Measurements from ENCODE around the gene CATSPERB. TPM values are rescaled to one million over a fixed set of nuclear protein-coding genes. Genes with fewer than 3 reads are reported as not detected.

Gene CATSPERB
- total and polyA plus RNA-seq, 3 experiments from 2014 or later, result 0.20 to 1.2 (median 1.1) TPM

- Histone ChIP-seq H3K4me1 (ENCODE audit: insufficient read depth, low read length) (no peaks in the 10 kb centered on the region), H3K27ac (ENCODE audit: low read depth, low read length) (no peak overlapping the region), H3K9me3 (ENCODE audit: low read length) (no peaks in the 10 kb centered on the region), H3K4me3 (ENCODE audit: low read length) (no peak overlapping the region), H3K27me3 (ENCODE audit: insufficient read depth, low read length, poor library complexity, severe bottlenecking) (no peaks in the 10 kb centered on the region), H3K36me3 (ENCODE audit: insufficient read depth, low read length) (no peaks in the 10 kb centered on the region)
- ChIA-PET CTCF (no interaction called here), POLR2A (no interaction called here)
- H3K4me1 Mint-ChIP-seq, result no peaks in the 10 kb centered on the region
- no peak overlapping the region for H3K4me3 Mint-ChIP-seq
- H3K36me3 Mint-ChIP-seq, result peaks cover 0 to 14% (median 2%) of the 10 kb centered on the region in 3 donors
- DNase-seq, result no peak
- no peaks in the 10 kb centered on the region for H3K27me3 Mint-ChIP-seq
- H3K27ac Mint-ChIP-seq, result no peak overlapping the region
- H3K9me3 Mint-ChIP-seq, result no peaks in the 10 kb centered on the region
These were observed 71.1 kb downstream of the CATSPERB start for GRCh38 chr14:91660790-91661189.

GRCh38 chr14:91654836-91655235, 77.0 kb downstream of the CATSPERB start:
- Mint-ChIP-seq H3K9me3 (no peaks in the 10 kb centered on the region), H3K4me3 (no peak overlapping the region), H3K27me3 (peaks cover 0 to 4% of the 10 kb centered on the region in 2 donors), H3K4me1 (no peaks in the 10 kb centered on the region), H3K27ac (no peak overlapping the region), H3K36me3 (peaks cover 0 to 23% (median 4%) of the 10 kb centered on the region in 3 donors)
- POLR2A ChIA-PET, result no interaction called here
- Histone ChIP-seq H3K27me3 (ENCODE audit: insufficient read depth, low read length, poor library complexity, severe bottlenecking) (no peaks in the 10 kb centered on the region), H3K9me3 (ENCODE audit: low read length) (no peaks in the 10 kb centered on the region), H3K36me3 (ENCODE audit: insufficient read depth, low read length) (no peaks in the 10 kb centered on the region), H3K4me1 (ENCODE audit: insufficient read depth, low read length) (no peaks in the 10 kb centered on the region), H3K4me3 (ENCODE audit: low read length) (no peak overlapping the region), H3K27ac (ENCODE audit: low read depth, low read length) (no peak overlapping the region)
- no peak for DNase-seq
- CTCF ChIA-PET, result interaction anchor here (1.4 kb wide), 1 partner anchor 342 kb away, joined by 3 read pairs; no protein-coding TSS in a partner anchor

- Histone ChIP-seq H3K4me1 (ENCODE audit: insufficient read depth, low read length) (no peaks in the 10 kb centered on the region), H3K4me3 (ENCODE audit: low read length) (no peak overlapping the region), H3K27me3 (ENCODE audit: insufficient read depth, low read length, poor library complexity, severe bottlenecking) (no peaks in the 10 kb centered on the region), H3K9me3 (ENCODE audit: low read length) (no peaks in the 10 kb centered on the region), H3K27ac (ENCODE audit: low read depth, low read length) (no peak overlapping the region), H3K36me3 (ENCODE audit: insufficient read depth, low read length) (no peaks in the 10 kb centered on the region)
- Mint-ChIP-seq H3K27ac (no peak overlapping the region), H3K27me3 (peaks cover 3 to 4% of the 10 kb centered on the region in 2 donors), H3K9me3 (no peaks in the 10 kb centered on the region), H3K4me3 (no peak overlapping the region), H3K36me3 (peaks cover 0 to 23% (median 4%) of the 10 kb centered on the region in 3 donors), H3K4me1 (no peaks in the 10 kb centered on the region)
- ChIA-PET POLR2A (no interaction called here), CTCF (interaction anchor here (1.4 kb wide), 1 partner anchor 343 kb away, joined by 3 read pairs; no protein-coding TSS in a partner anchor)
- no peak for DNase-seq
These were observed 78.4 kb downstream of the CATSPERB start for GRCh38 chr14:91653451-91653850.

- no peak overlapping the region for H3K27ac Mint-ChIP-seq
- peaks cover 3 to 4% of the 10 kb centered on the region in 2 donors for H3K27me3 Mint-ChIP-seq
- Histone ChIP-seq H3K27me3 (ENCODE audit: insufficient read depth, low read length, poor library complexity, severe bottlenecking) (no peaks in the 10 kb centered on the region), H3K9me3 (ENCODE audit: low read length) (no peaks in the 10 kb centered on the region), H3K36me3 (ENCODE audit: insufficient read depth, low read length) (no peaks in the 10 kb centered on the region), H3K27ac (ENCODE audit: low read depth, low read length) (no peak overlapping the region), H3K4me1 (ENCODE audit: insufficient read depth, low read length) (no peaks in the 10 kb centered on the region), H3K4me3 (ENCODE audit: low read length) (no peak overlapping the region)
- ChIA-PET POLR2A (no interaction called here), CTCF (interaction anchor here (1.6 kb wide), 1 partner anchor 262 kb away, joined by 8 read pairs; no protein-coding TSS in a partner anchor)
- peaks cover 0 to 8% (median 0%) of the 10 kb centered on the region in 3 donors for H3K4me1 Mint-ChIP-seq
- peak in 2 of 5 donors; percentile 18 to 26 for DNase-seq
- peaks cover 0 to 6% (median 4%) of the 10 kb centered on the region in 5 donors for H3K9me3 Mint-ChIP-seq
- peaks cover 0 to 16% (median 5%) of the 10 kb centered on the region in 3 donors for H3K36me3 Mint-ChIP-seq
- no peak overlapping the region for H3K4me3 Mint-ChIP-seq
These were observed 82.0 kb downstream of the CATSPERB start for GRCh38 chr14:91649930-91650329.

GRCh38 chr14:91647856-91648255, 84.0 kb downstream of the CATSPERB start:
- POLR2A ChIA-PET, result no interaction called here
- H3K36me3 ChIP-seq (ENCODE audit: insufficient read depth, low read length), result no peaks in the 10 kb centered on the region
- no peak for DNase-seq
- H3K4me1 ChIP-seq (ENCODE audit: insufficient read depth, low read length), result no peaks in the 10 kb centered on the region
- H3K27me3 Mint-ChIP-seq, result peaks cover 3 to 4% of the 10 kb centered on the region in 2 donors
- H3K9me3 Mint-ChIP-seq, result peaks cover 0 to 6% (median 4%) of the 10 kb centered on the region in 5 donors
- no peak overlapping the region for H3K4me3 ChIP-seq (ENCODE audit: low read length)
- H3K27ac ChIP-seq (ENCODE audit: low read depth, low read length), result no peak overlapping the region
- peaks cover 0 to 10% (median 3%) of the 10 kb centered on the region in 3 donors for H3K36me3 Mint-ChIP-seq
- no peak overlapping the region for H3K27ac Mint-ChIP-seq
- H3K4me3 Mint-ChIP-seq, result no peak overlapping the region
- no peaks in the 10 kb centered on the region for H3K9me3 ChIP-seq (ENCODE audit: low read length)
- H3K4me1 Mint-ChIP-seq, result peaks cover 0 to 8% (median 0%) of the 10 kb centered on the region in 3 donors
- no peaks in the 10 kb centered on the region for H3K27me3 ChIP-seq (ENCODE audit: insufficient read depth, low read length, poor library complexity, severe bottlenecking)
- CTCF ChIA-PET, result interaction anchor here (0.6 kb wide), 1 partner anchor 244 kb away, joined by 3 read pairs; no protein-coding TSS in a partner anchor

- H3K4me3 Mint-ChIP-seq, result no peak overlapping the region
- H3K9me3 Mint-ChIP-seq, result no peaks in the 10 kb centered on the region
- ChIA-PET CTCF (no interaction called here), POLR2A (no interaction called here)
- no peaks in the 10 kb centered on the region for H3K36me3 ChIP-seq (ENCODE audit: insufficient read depth, low read length)
- no peak overlapping the region for H3K4me3 ChIP-seq (ENCODE audit: low read length)
- no peaks in the 10 kb centered on the region for H3K27me3 ChIP-seq (ENCODE audit: insufficient read depth, low read length, poor library complexity, severe bottlenecking)
- H3K27me3 Mint-ChIP-seq, result no peaks in the 10 kb centered on the region
- peak overlapping the region in 1 of 8 donors; percentile 18 for H3K27ac Mint-ChIP-seq
- no peak for DNase-seq
- no peak overlapping the region for H3K27ac ChIP-seq (ENCODE audit: low read depth, low read length)
- peaks cover 0 to 4% (median 2%) of the 10 kb centered on the region in 3 donors for H3K36me3 Mint-ChIP-seq
- no peaks in the 10 kb centered on the region for H3K9me3 ChIP-seq (ENCODE audit: low read length)
- H3K4me1 ChIP-seq (ENCODE audit: insufficient read depth, low read length), result no peaks in the 10 kb centered on the region
- no peaks in the 10 kb centered on the region for H3K4me1 Mint-ChIP-seq
These were observed 95.3 kb downstream of the CATSPERB start for GRCh38 chr14:91636604-91637003.

- DNase-seq, result no peak
- no peaks in the 10 kb centered on the region for H3K9me3 ChIP-seq (ENCODE audit: low read length)
- H3K4me3 Mint-ChIP-seq, result no peak overlapping the region
- ChIA-PET CTCF (interaction anchor here (1.5 kb wide), 1 partner anchor 287 kb away, joined by 3 read pairs; no protein-coding TSS in a partner anchor), POLR2A (no interaction called here)
- H3K27ac ChIP-seq (ENCODE audit: low read depth, low read length), result no peak overlapping the region
- H3K36me3 Mint-ChIP-seq, result peaks cover 0 to 7% (median 0%) of the 10 kb centered on the region in 3 donors
- H3K27me3 Mint-ChIP-seq, result peaks cover 5 to 10% of the 10 kb centered on the region in 2 donors
- H3K36me3 ChIP-seq (ENCODE audit: insufficient read depth, low read length), result no peaks in the 10 kb centered on the region
- H3K9me3 Mint-ChIP-seq, result no peaks in the 10 kb centered on the region
- H3K4me1 Mint-ChIP-seq, result no peaks in the 10 kb centered on the region
- no peaks in the 10 kb centered on the region for H3K4me1 ChIP-seq (ENCODE audit: insufficient read depth, low read length)
- no peak overlapping the region for H3K4me3 ChIP-seq (ENCODE audit: low read length)
- no peaks in the 10 kb centered on the region for H3K27me3 ChIP-seq (ENCODE audit: insufficient read depth, low read length, poor library complexity, severe bottlenecking)
- H3K27ac Mint-ChIP-seq, result no peak overlapping the region
These were observed 107.1 kb downstream of the CATSPERB start for GRCh38 chr14:91624757-91625156.

- DNase-seq, result no peak
- Mint-ChIP-seq H3K4me1 (no peaks in the 10 kb centered on the region), H3K27me3 (no peaks in the 10 kb centered on the region), H3K27ac (no peak overlapping the region), H3K36me3 (no peaks in the 10 kb centered on the region), H3K9me3 (no peaks in the 10 kb centered on the region), H3K4me3 (no peak overlapping the region)
- no peak overlapping the region for H3K4me3 ChIP-seq (ENCODE audit: low read length)
- CTCF ChIA-PET, result no interaction called here
- H3K9me3 ChIP-seq (ENCODE audit: low read length), result no peaks in the 10 kb centered on the region
- H3K4me1 ChIP-seq (ENCODE audit: insufficient read depth, low read length), result no peaks in the 10 kb centered on the region
- H3K36me3 ChIP-seq (ENCODE audit: insufficient read depth, low read length), result no peaks in the 10 kb centered on the region
- no peaks in the 10 kb centered on the region for H3K27me3 ChIP-seq (ENCODE audit: insufficient read depth, low read length, poor library complexity, severe bottlenecking)
- POLR2A ChIA-PET, result no interaction called here
- no peak overlapping the region for H3K27ac ChIP-seq (ENCODE audit: low read depth, low read length)
These were observed 117.7 kb downstream of the CATSPERB start for GRCh38 chr14:91614187-91614586.
